Stomach (tissue), 4 donors: ENCODE results near the gene ANKLE1.

Experiments
- CTCF ChIP-seq, 7 experiments: fragments of 450-650 bp in 4 of 7; fragments of 200-600 bp in 3 of 7; sonication (generic) in 3 of 7; IDR thresholded peaks; one replicate each; pipeline ENCODE4 v1.5.1; 2016 to 2019; ENCODE audit warnings: antibody characterized with exemption in 7 of 7, control low read depth in 2 of 7, mild to moderate bottlenecking in 1 of 7
- POLR2A ChIP-seq, 4 donors: fragments of 450-650 bp; IDR thresholded peaks; one replicate each; pipeline ENCODE4 v1.6.1; 2016; ENCODE audit warnings: antibody characterized with exemption in 4 of 4, control low read depth in 2 of 4, mild to moderate bottlenecking in 1 of 4, moderate library complexity in 1 of 4
- POLR2AphosphoS5 ChIP-seq, 3 donors: sonication (generic); formaldehyde crosslinking; IDR thresholded peaks; one replicate each; pipeline ENCODE4 v1.6.1; 2016; ENCODE audit warnings: antibody characterized with exemption in 3 of 3

DNA sequence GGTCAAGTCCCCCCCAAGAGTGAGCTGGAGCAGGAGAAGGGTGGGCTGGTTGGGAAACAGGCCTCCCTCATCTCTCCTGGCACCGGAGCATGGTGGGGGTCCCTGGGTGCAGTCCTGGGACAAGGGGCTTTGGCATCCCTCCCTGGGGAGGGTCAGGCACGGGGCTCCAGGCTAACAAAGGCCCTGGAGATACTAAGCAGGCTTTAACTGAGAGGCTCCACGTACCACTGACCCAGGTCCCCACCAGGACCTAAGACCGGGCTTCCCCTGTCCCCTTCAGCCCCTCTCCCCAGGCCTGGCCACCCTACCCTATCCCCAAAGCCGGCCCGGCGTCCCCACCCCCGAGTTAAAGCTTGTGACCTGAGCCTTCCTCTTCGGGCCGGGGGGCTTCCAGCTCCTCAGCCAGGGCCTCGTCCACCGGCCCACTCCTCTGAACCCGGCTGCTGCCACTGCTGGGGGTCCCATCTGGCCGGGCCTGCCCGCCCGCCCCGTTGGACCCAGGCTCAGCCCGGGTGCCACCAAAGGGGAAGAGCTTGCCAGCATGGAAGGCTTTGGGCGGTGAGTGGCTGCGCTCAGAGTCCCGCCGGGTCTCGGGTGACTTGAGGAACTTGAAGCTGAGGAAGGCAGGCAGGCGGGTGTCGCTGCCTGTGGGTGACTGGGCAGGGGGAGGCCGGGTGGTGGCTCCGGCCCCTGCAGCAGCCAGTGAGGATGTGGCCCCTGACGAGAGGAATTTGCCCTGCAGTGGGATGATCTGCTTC, 42.8 kb downstream of the ANKLE1 start:
- TF ChIP-seq POLR2A (IDR thresholded peaks at IDR 0.05) (no peak), CTCF (IDR thresholded peaks at IDR 0.05) (no peak), POLR2AphosphoS5 (IDR thresholded peaks at IDR 0.05) (no peak)
